ENCODE data around the gene NEFH.

Gene NEFH

GRCh38 chr22:29445508-29445907 is 34.5 kb upstream of the NEFH start:
- CTCF ChIA-PET = interaction anchor here (0.5 kb wide), 1 partner anchor 180 kb away, joined by 3 read pairs; no protein-coding TSS in a partner anchor
- TF ChIP-seq CTBP1 (IDR thresholded peaks at IDR 0.05; ENCODE audit: borderline replicate concordance) (no peak), LEF1 (IDR thresholded peaks at IDR 0.05; ENCODE audit: borderline replicate concordance) (no peak), NFRKB (IDR thresholded peaks at IDR 0.05) (no peak), HDGF (IDR thresholded peaks at IDR 0.05; ENCODE audit: borderline replicate concordance) (no peak), SP1 (IDR thresholded peaks at IDR 0.05) (no peak), ELF4 (IDR thresholded peaks at IDR 0.05) (no peak), SUZ12 (IDR thresholded peaks at IDR 0.05) (no peak)
- POLR2A ChIA-PET = no interaction called here
- DNase-seq (ENCODE audit: extremely low spot score) = no peak

GRCh38 chr22:29447906-29448305 is 32.1 kb upstream of the NEFH start:
- POLR2A ChIA-PET = interaction anchor here (1.4 kb wide), 1 partner anchor 9 kb away, joined by 4 read pairs; no protein-coding TSS in a partner anchor
- CTCF ChIA-PET = interaction anchor here (0.5 to 0.7 kb wide), 3 partner anchors 53 to 1074 kb away, joined by 3 read pairs; no protein-coding TSS in a partner anchor
- TF ChIP-seq NFRKB (IDR thresholded peaks at IDR 0.05) (no peak), LEF1 (IDR thresholded peaks at IDR 0.05; ENCODE audit: borderline replicate concordance) (no peak), FOXA1 (IDR thresholded peaks at IDR 0.05) (no peak), FOXK2 (IDR thresholded peaks at IDR 0.05) (no peak), HDGF (IDR thresholded peaks at IDR 0.05; ENCODE audit: borderline replicate concordance) (no peak), ZNF384 (IDR thresholded peaks at IDR 0.05) (no peak), ELF4 (IDR thresholded peaks at IDR 0.05) (no peak), CTBP1 (IDR thresholded peaks at IDR 0.05; ENCODE audit: borderline replicate concordance) (no peak), ARNT (IDR thresholded peaks at IDR 0.05) (no peak), L3MBTL2 (conservative IDR thresholded peaks at IDR 0.05) (no peak), SUZ12 (IDR thresholded peaks at IDR 0.05) (no peak), BHLHE40 (IDR thresholded peaks at IDR 0.05; ENCODE audit: borderline replicate concordance) (no peak), FOXM1 (IDR thresholded peaks at IDR 0.05; ENCODE audit: borderline replicate concordance) (no peak)
- TF ChIP-seq, protein P1, sequence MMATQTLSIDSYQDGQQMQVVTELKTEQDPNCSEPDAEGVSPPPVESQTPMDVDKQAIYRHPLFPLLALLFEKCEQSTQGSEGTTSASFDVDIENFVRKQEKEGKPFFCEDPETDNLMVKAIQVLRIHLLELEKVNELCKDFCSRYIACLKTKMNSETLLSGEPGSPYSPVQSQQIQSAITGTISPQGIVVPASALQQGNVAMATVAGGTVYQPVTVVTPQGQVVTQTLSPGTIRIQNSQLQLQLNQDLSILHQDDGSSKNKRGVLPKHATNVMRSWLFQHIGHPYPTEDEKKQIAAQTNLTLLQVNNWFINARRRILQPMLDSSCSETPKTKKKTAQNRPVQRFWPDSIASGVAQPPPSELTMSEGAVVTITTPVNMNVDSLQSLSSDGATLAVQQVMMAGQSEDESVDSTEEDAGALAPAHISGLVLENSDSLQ (IDR thresholded peaks at IDR 0.05) = no peak
- no peak for DNase-seq (ENCODE audit: extremely low spot score)

- no peak for TF ChIP-seq HDGF (IDR thresholded peaks at IDR 0.05; ENCODE audit: borderline replicate concordance)
- no peak for TF ChIP-seq CTBP1 (IDR thresholded peaks at IDR 0.05; ENCODE audit: borderline replicate concordance)
- TF ChIP-seq L3MBTL2 (conservative IDR thresholded peaks at IDR 0.05) = no peak
- no peak for TF ChIP-seq ELF4 (IDR thresholded peaks at IDR 0.05)
- TF ChIP-seq ARNT (IDR thresholded peaks at IDR 0.05) = no peak
- CTCF ChIA-PET = no interaction called here
- no peak for DNase-seq (ENCODE audit: extremely low spot score)
- POLR2A ChIA-PET = no interaction called here
These were observed 30.6 kb upstream of the NEFH start for GRCh38 chr22:29449296-29449875.

- TF ChIP-seq LEF1 (IDR thresholded peaks at IDR 0.05; ENCODE audit: borderline replicate concordance) = no peak
- TF ChIP-seq HDGF (IDR thresholded peaks at IDR 0.05; ENCODE audit: borderline replicate concordance) = no peak
- TF ChIP-seq, protein P1 (IDR thresholded peaks at IDR 0.05) = no peak
- no peak for TF ChIP-seq CTBP1 (IDR thresholded peaks at IDR 0.05; ENCODE audit: borderline replicate concordance)
- TF ChIP-seq ELF4 (IDR thresholded peaks at IDR 0.05) = no peak
- TF ChIP-seq FOXK2 (IDR thresholded peaks at IDR 0.05) = no peak
- no peak for TF ChIP-seq SP1 (IDR thresholded peaks at IDR 0.05)
- TF ChIP-seq TARDBP (IDR thresholded peaks at IDR 0.05) = no peak
- no peak for TF ChIP-seq ZNF384 (IDR thresholded peaks at IDR 0.05)
- TF ChIP-seq NFRKB (IDR thresholded peaks at IDR 0.05) = no peak
- no peak for TF ChIP-seq BHLHE40 (IDR thresholded peaks at IDR 0.05; ENCODE audit: borderline replicate concordance)
- TF ChIP-seq L3MBTL2 (conservative IDR thresholded peaks at IDR 0.05) = no peak
- no peak for TF ChIP-seq ARNT (IDR thresholded peaks at IDR 0.05)
- no peak for TF ChIP-seq FOXM1 (IDR thresholded peaks at IDR 0.05; ENCODE audit: borderline replicate concordance)
- no peak for TF ChIP-seq FOXA1 (IDR thresholded peaks at IDR 0.05)
- TF ChIP-seq SUZ12 (IDR thresholded peaks at IDR 0.05) = no peak
- CTCF ChIA-PET = no interaction called here
- POLR2A ChIA-PET = no interaction called here
- DNase-seq (ENCODE audit: extremely low spot score) = no peak
These were observed 29.8 kb upstream of the NEFH start for GRCh38 chr22:29450222-29450621.

DNA sequence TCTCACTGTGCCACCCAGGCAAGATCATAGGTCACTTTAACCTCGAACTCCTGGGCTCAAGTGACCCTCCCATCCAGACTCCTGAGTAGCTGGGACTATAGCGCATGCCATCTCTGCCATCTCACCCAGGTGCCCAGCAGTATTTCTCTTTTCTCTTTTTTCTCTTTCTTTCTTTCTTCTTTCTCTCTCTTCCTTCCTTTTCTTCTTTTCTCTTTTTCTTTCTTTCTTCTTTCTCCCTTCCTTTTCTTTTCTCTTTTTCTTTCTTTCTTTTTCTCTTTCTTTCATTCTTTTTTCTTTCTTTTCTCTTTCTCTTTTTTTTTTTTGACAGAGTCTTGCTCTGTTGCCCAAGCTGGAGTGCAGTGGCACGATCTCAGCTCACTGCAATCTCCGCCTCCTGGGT is 28.2 kb upstream of the NEFH start:
- TF ChIP-seq, protein P1 (IDR thresholded peaks at IDR 0.05) = no peak
- TF ChIP-seq ELF4 (IDR thresholded peaks at IDR 0.05) (no peak), CTBP1 (IDR thresholded peaks at IDR 0.05; ENCODE audit: borderline replicate concordance) (no peak)
- POLR2A ChIA-PET = no interaction called here
- CTCF ChIA-PET = no interaction called here
- DNase-seq (ENCODE audit: extremely low spot score) = no peak

DNA sequence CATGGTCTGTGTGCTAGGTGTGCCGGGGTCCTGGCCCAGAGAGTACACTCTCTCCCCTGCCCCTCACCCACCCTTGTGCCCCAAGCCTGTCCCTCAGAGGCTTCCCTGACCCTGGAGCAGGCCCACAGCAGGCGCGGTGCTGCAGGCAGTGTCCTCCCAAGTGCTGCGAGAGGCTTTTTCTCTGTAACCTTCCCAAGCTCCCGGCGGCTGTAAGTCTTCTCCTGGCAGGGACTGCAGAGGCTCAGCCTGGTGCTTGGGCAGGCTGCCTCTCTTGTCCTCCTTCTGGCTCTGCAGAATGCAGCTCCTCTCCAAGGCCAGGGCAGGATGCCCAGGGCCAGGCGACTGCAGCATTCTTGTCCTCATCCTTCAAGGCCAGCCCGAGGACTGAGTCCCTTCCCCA is 25.7 kb upstream of the NEFH start:
- no peak for TF ChIP-seq BHLHE40 (IDR thresholded peaks at IDR 0.05; ENCODE audit: borderline replicate concordance)
- TF ChIP-seq ARNT (IDR thresholded peaks at IDR 0.05) = no peak
- no peak for TF ChIP-seq SP1 (IDR thresholded peaks at IDR 0.05)
- no peak for TF ChIP-seq FOXM1 (IDR thresholded peaks at IDR 0.05; ENCODE audit: borderline replicate concordance)
- TF ChIP-seq SUZ12 (IDR thresholded peaks at IDR 0.05) = no peak
- no peak for TF ChIP-seq CTBP1 (IDR thresholded peaks at IDR 0.05; ENCODE audit: borderline replicate concordance)
- TF ChIP-seq ELF4 (IDR thresholded peaks at IDR 0.05) = no peak
- TF ChIP-seq, protein P1 (IDR thresholded peaks at IDR 0.05) = no peak
- no peak for TF ChIP-seq FOXA1 (IDR thresholded peaks at IDR 0.05)
- no peak for TF ChIP-seq L3MBTL2 (conservative IDR thresholded peaks at IDR 0.05)
- no peak for TF ChIP-seq LEF1 (IDR thresholded peaks at IDR 0.05; ENCODE audit: borderline replicate concordance)
- no peak for TF ChIP-seq NFRKB (IDR thresholded peaks at IDR 0.05)
- TF ChIP-seq TARDBP (IDR thresholded peaks at IDR 0.05) = no peak
- TF ChIP-seq HDGF (IDR thresholded peaks at IDR 0.05; ENCODE audit: borderline replicate concordance) = no peak
- no peak for TF ChIP-seq ZNF384 (IDR thresholded peaks at IDR 0.05)
- no peak for TF ChIP-seq FOXK2 (IDR thresholded peaks at IDR 0.05)
- no peak for DNase-seq (ENCODE audit: extremely low spot score)
- ChIA-PET CTCF (interaction anchor here (1.0 to 1.1 kb wide), 2 partner anchors 15 to 17 kb away, joined by 3 read pairs; no protein-coding TSS in a partner anchor), POLR2A (interaction anchor here (1.0 kb wide), 1 partner anchor 99 kb away, joined by 3 read pairs; the partner anchor contains the start of gene THOC5)

All from HEK293T (cell line).